ENCODE measurements around the gene LANCL2.

The LANCL2 gene

GRCh38 chr7:55472928-55473725, 108.0 kb downstream of the LANCL2 start:
- TF ChIP-seq, protein P1, sequence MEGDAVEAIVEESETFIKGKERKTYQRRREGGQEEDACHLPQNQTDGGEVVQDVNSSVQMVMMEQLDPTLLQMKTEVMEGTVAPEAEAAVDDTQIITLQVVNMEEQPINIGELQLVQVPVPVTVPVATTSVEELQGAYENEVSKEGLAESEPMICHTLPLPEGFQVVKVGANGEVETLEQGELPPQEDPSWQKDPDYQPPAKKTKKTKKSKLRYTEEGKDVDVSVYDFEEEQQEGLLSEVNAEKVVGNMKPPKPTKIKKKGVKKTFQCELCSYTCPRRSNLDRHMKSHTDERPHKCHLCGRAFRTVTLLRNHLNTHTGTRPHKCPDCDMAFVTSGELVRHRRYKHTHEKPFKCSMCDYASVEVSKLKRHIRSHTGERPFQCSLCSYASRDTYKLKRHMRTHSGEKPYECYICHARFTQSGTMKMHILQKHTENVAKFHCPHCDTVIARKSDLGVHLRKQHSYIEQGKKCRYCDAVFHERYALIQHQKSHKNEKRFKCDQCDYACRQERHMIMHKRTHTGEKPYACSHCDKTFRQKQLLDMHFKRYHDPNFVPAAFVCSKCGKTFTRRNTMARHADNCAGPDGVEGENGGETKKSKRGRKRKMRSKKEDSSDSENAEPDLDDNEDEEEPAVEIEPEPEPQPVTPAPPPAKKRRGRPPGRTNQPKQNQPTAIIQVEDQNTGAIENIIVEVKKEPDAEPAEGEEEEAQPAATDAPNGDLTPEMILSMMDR (IDR thresholded peaks at IDR 0.05; ENCODE audit: borderline replicate concordance, extremely low read depth, low read length, poor library complexity, severe bottlenecking) = no peak
- no peak for TF ChIP-seq EZH2 (IDR thresholded peaks at IDR 0.05; ENCODE audit: borderline replicate concordance, low read depth, low read length, severe bottlenecking)
- Histone ChIP-seq H3K79me2 (ENCODE audit: insufficient read depth, low read length) (peaks cover 27% of the 10 kb centered on the region), H3K36me3 (ENCODE audit: insufficient read depth, low read length) (peaks cover 47% of the 10 kb centered on the region), H3K4me2 (ENCODE audit: insufficient read depth, low read length) (no peak overlapping the region), H3K9me3 (ENCODE audit: insufficient read depth, low read length, severe bottlenecking) (no peaks in the 10 kb centered on the region), H2AFZ (ENCODE audit: low read depth, low read length) (no peak overlapping the region), H3K27ac (ENCODE audit: low read length) (peak overlapping the region; percentile 52; the same call in 1 of the 2 replicates), H3K4me3 (ENCODE audit: low read depth in 1 of 2, low read length in 2 of 2) (no peak overlapping the region), H3K27me3 (ENCODE audit: insufficient read depth, low read length, poor library complexity) (no peaks in the 10 kb centered on the region), H4K20me1 (ENCODE audit: insufficient read depth, low read length) (peaks cover 45% of the 10 kb centered on the region), H3K9ac (ENCODE audit: low read depth, low read length) (no peak overlapping the region), H3K4me1 (ENCODE audit: insufficient read depth, low read length) (peaks cover 58% of the 10 kb centered on the region)
- ATAC-seq (ENCODE audit: insufficient read depth, low read depth) (no peak), DNase-seq (no peak)

DNA sequence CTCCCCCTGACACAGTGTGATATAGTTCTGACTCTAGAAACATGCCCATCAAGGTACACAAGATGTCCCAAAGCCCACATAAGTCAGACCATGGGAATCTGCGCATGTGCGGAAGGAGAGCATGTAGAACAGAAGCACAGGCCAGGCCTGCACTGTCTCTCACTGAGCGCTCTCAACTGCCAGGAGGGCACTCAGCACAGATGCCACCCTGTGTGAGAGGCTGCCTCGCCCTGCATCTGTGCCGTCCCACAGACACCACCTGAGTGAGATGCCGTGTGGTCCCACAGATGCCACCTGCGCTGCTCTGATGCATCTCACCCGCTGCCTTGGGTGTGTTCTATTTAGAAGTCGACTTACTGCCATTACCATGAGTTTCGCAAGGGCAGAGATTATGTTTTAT, 108.8 kb downstream of the LANCL2 start:
- peaks cover 50% of the 10 kb centered on the region for H3K4me1 ChIP-seq (ENCODE audit: insufficient read depth, low read length)
- no peak overlapping the region for H3K4me3 ChIP-seq (ENCODE audit: low read depth in 1 of 2, low read length in 2 of 2)
- H3K79me2 ChIP-seq (ENCODE audit: insufficient read depth, low read length) = peaks cover 32% of the 10 kb centered on the region
- ATAC-seq (ENCODE audit: insufficient read depth, low read depth) (no peak), DNase-seq (no peak)
- H3K9ac ChIP-seq (ENCODE audit: low read depth, low read length) = no peak overlapping the region
- peaks cover 50% of the 10 kb centered on the region for H3K36me3 ChIP-seq (ENCODE audit: insufficient read depth, low read length)
- peak overlapping the region; percentile 38; the same call in 1 of the 2 replicates for H3K27ac ChIP-seq (ENCODE audit: low read length)
- peaks cover 49% of the 10 kb centered on the region for H4K20me1 ChIP-seq (ENCODE audit: insufficient read depth, low read length)
- H2AFZ ChIP-seq (ENCODE audit: low read depth, low read length) = no peak overlapping the region
- no peak overlapping the region for H3K4me2 ChIP-seq (ENCODE audit: insufficient read depth, low read length)
- H3K9me3 ChIP-seq (ENCODE audit: insufficient read depth, low read length, severe bottlenecking) = no peaks in the 10 kb centered on the region
- H3K27me3 ChIP-seq (ENCODE audit: insufficient read depth, low read length, poor library complexity) = no peaks in the 10 kb centered on the region
- TF ChIP-seq, protein P1 (IDR thresholded peaks at IDR 0.05; ENCODE audit: borderline replicate concordance, extremely low read depth, low read length, poor library complexity, severe bottlenecking) = no peak
- TF ChIP-seq EZH2 (IDR thresholded peaks at IDR 0.05; ENCODE audit: borderline replicate concordance, low read depth, low read length, severe bottlenecking) = no peak

DNA sequence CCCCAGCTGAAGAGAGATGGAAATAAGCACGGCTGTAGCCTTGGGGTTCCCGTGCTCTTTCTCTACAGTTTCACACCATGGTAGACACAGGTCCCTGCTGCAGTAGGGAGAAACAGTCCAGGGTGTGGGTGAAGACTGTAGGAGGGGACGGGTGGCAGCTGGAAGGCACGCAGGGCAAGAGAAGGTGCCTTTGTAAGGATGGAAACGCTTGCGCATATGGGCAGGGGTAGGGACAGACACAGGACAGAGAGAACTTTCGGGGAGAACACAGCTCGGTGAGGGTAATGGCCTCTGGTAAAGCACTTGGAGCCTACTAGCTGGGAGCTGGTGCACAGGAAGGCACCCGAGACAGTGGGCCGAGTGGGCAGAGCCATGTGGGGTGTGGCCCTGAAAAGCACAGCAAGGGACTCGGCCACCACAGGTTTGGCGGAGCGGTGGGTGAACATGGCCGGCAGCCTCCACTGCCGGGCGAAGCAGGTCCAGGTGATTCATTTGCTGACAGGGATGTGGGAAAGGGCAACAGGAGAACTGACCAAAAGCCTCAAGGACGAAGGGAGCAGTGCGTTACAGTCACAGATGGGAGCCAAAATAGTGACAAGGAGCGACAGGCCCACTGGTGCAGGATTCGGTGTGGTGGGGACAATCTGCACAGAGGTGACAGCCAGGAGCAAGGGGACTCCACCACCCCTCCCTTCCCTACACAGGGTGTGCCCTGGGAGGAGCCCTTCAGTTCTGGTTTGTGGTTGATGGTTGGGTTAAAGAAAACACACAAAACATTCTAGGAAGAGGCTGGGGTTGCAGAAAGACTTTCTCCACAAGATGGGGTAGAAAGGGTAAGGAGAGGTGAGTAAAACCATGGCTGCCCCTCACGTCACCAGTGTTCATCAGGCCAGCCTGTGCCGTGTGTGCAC, 110.1 kb downstream of the LANCL2 start:
- Histone ChIP-seq H3K4me2 (ENCODE audit: insufficient read depth, low read length) (no peak overlapping the region), H3K9me3 (ENCODE audit: insufficient read depth, low read length, severe bottlenecking) (no peaks in the 10 kb centered on the region), H3K36me3 (ENCODE audit: insufficient read depth, low read length) (peaks cover 50% of the 10 kb centered on the region), H3K79me2 (ENCODE audit: insufficient read depth, low read length) (peaks cover 37% of the 10 kb centered on the region), H3K4me3 (ENCODE audit: low read depth in 1 of 2, low read length in 2 of 2) (no peak overlapping the region), H3K9ac (ENCODE audit: low read depth, low read length) (no peak overlapping the region), H3K27me3 (ENCODE audit: insufficient read depth, low read length, poor library complexity) (no peaks in the 10 kb centered on the region), H2AFZ (ENCODE audit: low read depth, low read length) (no peak overlapping the region), H3K4me1 (ENCODE audit: insufficient read depth, low read length) (peaks cover 38% of the 10 kb centered on the region), H4K20me1 (ENCODE audit: insufficient read depth, low read length) (peaks cover 49% of the 10 kb centered on the region), H3K27ac (ENCODE audit: low read length) (peak overlapping the region; percentile 22; the same call in 1 of the 2 replicates)
- peak; percentile 39 for DNase-seq
- peak; percentile 83 for ATAC-seq (ENCODE audit: insufficient read depth, low read depth)
- no peak for TF ChIP-seq EZH2 (IDR thresholded peaks at IDR 0.05; ENCODE audit: borderline replicate concordance, low read depth, low read length, severe bottlenecking)
- TF ChIP-seq, protein P1 (IDR thresholded peaks at IDR 0.05; ENCODE audit: borderline replicate concordance, extremely low read depth, low read length, poor library complexity, severe bottlenecking) = peak; percentile 13

Measured in DND-41 (cell line).